Large intestine (tissue), 3 donors: ENCODE data around the gene FAM83E. TPM values are rescaled to one million over a fixed set of nuclear protein-coding genes. Genes with fewer than 3 reads are reported as not detected.

ENCODE experiments used
- DNase-seq, 2 donors: peaks; one replicate each; pipeline versions ENCODE4 v3.0.0 to v3.0.0-alpha.2; 2013
- H3K27ac ChIP-seq: one replicate; pipeline ENCODE4 v1.5.1; 2013; ENCODE audit warnings: low read length
- H3K27me3 ChIP-seq: 2 replicates; pipeline ENCODE4 v1.6.1; 2013; ENCODE audit warnings: low read length; ENCODE audit not compliant: control insufficient read depth, insufficient read depth
- H3K36me3 ChIP-seq: 2 replicates; pipeline ENCODE4 v1.6.1; 2013; ENCODE audit warnings: low read length; ENCODE audit not compliant: control insufficient read depth, insufficient read depth
- H3K4me1 ChIP-seq: one replicate; pipeline ENCODE4 v1.6.1; 2013; ENCODE audit warnings: low read length; ENCODE audit not compliant: control insufficient read depth, insufficient read depth
- H3K4me3 ChIP-seq: one replicate; pipeline ENCODE4 v1.5.1; 2013; ENCODE audit warnings: low read length
- H3K9me3 ChIP-seq: one replicate; pipeline ENCODE4 v1.6.1; 2013; ENCODE audit warnings: mild to moderate bottlenecking, low read depth, low read length, moderate library complexity; ENCODE audit not compliant: control insufficient read depth
- WGBS: methylation state at CpG from one replicate; pipeline ENCODE4 v1.1.5; 2013; ENCODE audit warnings: low lambda C conversion rate; ENCODE audit not compliant: insufficient coverage; 5-methylcytosine and 5-hydroxymethylcytosine counted together
- polyA plus RNA-seq: library from polyadenylated mRNA; unstranded; fragments of 120-200 nt; gene quantifications from one replicate; pipeline ENCODE4 v1.2.1, GENCODE V29; 2013

Gene FAM83E
- polyA plus RNA-seq, 1 donor = 77.5 TPM

GRCh38 chr19:48642862-48643261 lies 28.0 kb upstream of the FAM83E start:
- 90% methylated on average over 1 of the region's 5 CpGs for WGBS
- Histone ChIP-seq H3K36me3 (no peaks in the 10 kb centered on the region), H3K27ac (no peak overlapping the region), H3K9me3 (no peaks in the 10 kb centered on the region), H3K4me3 (no peak overlapping the region), H3K27me3 (no peaks in the 10 kb centered on the region), H3K4me1 (peaks cover 22% of the 10 kb centered on the region)
- DNase-seq = no peak

- Histone ChIP-seq H3K4me1 (peaks cover 22% of the 10 kb centered on the region), H3K27me3 (no peaks in the 10 kb centered on the region), H3K9me3 (no peaks in the 10 kb centered on the region), H3K4me3 (no peak overlapping the region), H3K27ac (no peak overlapping the region), H3K36me3 (no peaks in the 10 kb centered on the region)
- 100% methylated on average over 1 of the region's 2 CpGs for WGBS
- DNase-seq = no peak
These were observed 27.0 kb upstream of the FAM83E start for GRCh38 chr19:48641850-48642249.

GRCh38 chr19:48639483-48640375 lies 24.9 kb upstream of the FAM83E start:
- no CpG with 5 or more reads among the region's 33 CpGs for WGBS
- Histone ChIP-seq H3K4me3 (peak overlapping the region; percentile 19), H3K27me3 (no peaks in the 10 kb centered on the region), H3K9me3 (no peaks in the 10 kb centered on the region), H3K4me1 (peaks cover 21% of the 10 kb centered on the region), H3K27ac (no peak overlapping the region), H3K36me3 (no peaks in the 10 kb centered on the region)
- DNase-seq = peak in 1 of 2 donors; percentile 64

- H3K27ac ChIP-seq = peak overlapping the region; percentile 87
- no CpG with 5 or more reads among the region's 16 CpGs for WGBS
- H3K4me1 ChIP-seq = peaks cover 24% of the 10 kb centered on the region
- H3K9me3 ChIP-seq = no peaks in the 10 kb centered on the region
- peak in 1 of 2 donors; percentile 29 for DNase-seq
- H3K36me3 ChIP-seq = no peaks in the 10 kb centered on the region
- no peaks in the 10 kb centered on the region for H3K27me3 ChIP-seq
- H3K4me3 ChIP-seq = no peak overlapping the region
These were observed 24.0 kb upstream of the FAM83E start for GRCh38 chr19:48638831-48639381.

- no CpG with 5 or more reads among the region's 29 CpGs for WGBS
- Histone ChIP-seq H3K27me3 (no peaks in the 10 kb centered on the region), H3K4me1 (peaks cover 31% of the 10 kb centered on the region), H3K27ac (peak overlapping the region; percentile 87), H3K4me3 (peak overlapping the region; percentile 71), H3K36me3 (no peaks in the 10 kb centered on the region), H3K9me3 (no peaks in the 10 kb centered on the region)
- peak; percentile 92 to 95 for DNase-seq
These were observed 23.3 kb upstream of the FAM83E start for GRCh38 chr19:48637948-48638830.

GRCh38 chr19:48637449-48637947 lies 22.6 kb upstream of the FAM83E start:
- no peaks in the 10 kb centered on the region for H3K9me3 ChIP-seq
- no CpG with 5 or more reads among the region's 38 CpGs for WGBS
- H3K27ac ChIP-seq = peak overlapping the region; percentile 87
- peaks cover 38% of the 10 kb centered on the region for H3K4me1 ChIP-seq
- DNase-seq = peak; percentile 99 to 100
- no peaks in the 10 kb centered on the region for H3K36me3 ChIP-seq
- peak overlapping the region; percentile 71 for H3K4me3 ChIP-seq
- no peaks in the 10 kb centered on the region for H3K27me3 ChIP-seq

- no CpG with 5 or more reads among the region's 40 CpGs for WGBS
- H3K27me3 ChIP-seq = no peaks in the 10 kb centered on the region
- H3K36me3 ChIP-seq = no peaks in the 10 kb centered on the region
- H3K9me3 ChIP-seq = no peaks in the 10 kb centered on the region
- DNase-seq = no peak
- H3K4me3 ChIP-seq = peak within 1 kb of the TSS; percentile 71
- peaks cover 42% of the 10 kb centered on the region for H3K4me1 ChIP-seq
- peak within 1 kb of the TSS; percentile 87 for H3K27ac ChIP-seq
These were observed 22.1 kb upstream of the FAM83E start, which contains the start of gene DBP for GRCh38 chr19:48636859-48637448. Gene DBP (minus strand): TSS chr19:48637379. CDS start chr19:48636994, 385 bp downstream.

GRCh38 chr19:48635966-48636858 lies 21.3 kb upstream of the FAM83E start:
- Histone ChIP-seq H3K4me1 (peaks cover 47% of the 10 kb centered on the region), H3K36me3 (peaks cover 2% of the 10 kb centered on the region), H3K4me3 (peak overlapping the region; percentile 71), H3K27me3 (no peaks in the 10 kb centered on the region), H3K9me3 (no peaks in the 10 kb centered on the region), H3K27ac (peak overlapping the region; percentile 87)
- peak in 1 of 2 donors; percentile 63 for DNase-seq
- WGBS = 0% methylated on average over 2 of the region's 35 CpGs

- peak overlapping the region; percentile 71 for H3K4me3 ChIP-seq
- no CpG with 5 or more reads among the region's 67 CpGs for WGBS
- DNase-seq = peak in 1 of 2 donors; percentile 74
- no peaks in the 10 kb centered on the region for H3K9me3 ChIP-seq
- peaks cover 2% of the 10 kb centered on the region for H3K36me3 ChIP-seq
- peak overlapping the region; percentile 94 for H3K27ac ChIP-seq
- peaks cover 55% of the 10 kb centered on the region for H3K4me1 ChIP-seq
- H3K27me3 ChIP-seq = no peaks in the 10 kb centered on the region
These were observed 20.5 kb upstream of the FAM83E start for GRCh38 chr19:48635263-48635965.
